ENCODE data around the gene LHX5.

LHX5 gene

DNA sequence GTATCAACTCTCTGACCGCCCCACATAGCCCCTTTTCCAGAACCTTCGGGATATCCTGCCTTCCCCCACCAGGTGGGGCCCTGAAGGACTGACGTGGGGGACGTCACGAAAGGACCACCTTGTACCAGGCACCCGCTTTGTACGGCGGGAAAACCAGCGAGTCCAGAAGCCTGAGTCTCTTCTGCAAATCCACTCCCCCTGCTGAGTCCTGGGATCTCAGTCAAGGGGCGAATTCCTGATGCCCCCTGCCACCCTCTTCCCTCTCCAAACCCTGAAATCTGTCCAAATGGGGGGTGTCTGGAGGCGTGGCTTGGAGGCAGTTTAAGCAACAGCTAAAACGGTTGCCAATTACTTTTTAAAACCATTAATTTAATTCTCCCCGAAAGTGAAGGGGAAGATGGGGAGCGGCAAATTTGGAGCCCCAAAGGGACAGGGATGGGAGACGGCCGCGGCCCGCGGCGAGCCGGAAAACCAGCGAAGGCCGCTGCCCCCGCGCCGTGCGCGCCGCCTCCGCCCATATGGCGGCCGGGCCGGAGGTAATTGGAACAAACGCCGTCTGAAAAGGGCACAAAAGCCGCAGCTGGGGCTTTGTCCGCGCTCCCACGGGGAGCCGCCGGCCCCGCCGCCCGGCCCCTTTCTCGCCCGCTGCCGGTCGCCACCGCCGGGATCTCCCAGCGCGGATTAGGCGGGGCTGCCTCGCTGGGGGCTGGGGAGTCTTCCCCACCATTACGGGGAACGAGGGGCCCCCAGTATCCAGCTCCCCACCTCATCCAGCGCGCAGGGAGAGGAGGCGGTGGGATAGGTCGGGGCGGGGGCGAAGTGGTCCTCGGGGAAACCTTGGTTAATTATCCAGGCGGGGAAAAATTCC is 6.6 kb downstream of the LHX5 start:
- DNase-seq: peak; percentile 48

DNA sequence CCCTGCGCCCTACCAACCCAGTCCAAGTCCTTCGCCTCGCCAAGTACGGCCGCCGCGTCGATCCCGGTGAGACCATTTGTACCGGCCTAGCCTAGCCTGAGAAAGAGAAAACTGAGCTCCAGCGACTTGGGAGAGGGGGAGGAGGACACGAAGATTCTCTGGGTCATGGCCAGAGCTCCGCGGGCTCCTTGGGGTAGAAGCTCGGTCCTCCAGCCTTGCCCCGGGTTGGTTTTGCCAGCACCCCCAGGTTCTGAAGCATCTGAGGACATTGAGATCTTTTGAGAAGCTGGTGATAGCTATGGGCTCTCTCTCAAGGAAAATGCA is 7.3 kb downstream of the LHX5 start:
- DNase-seq: no peak

DNA sequence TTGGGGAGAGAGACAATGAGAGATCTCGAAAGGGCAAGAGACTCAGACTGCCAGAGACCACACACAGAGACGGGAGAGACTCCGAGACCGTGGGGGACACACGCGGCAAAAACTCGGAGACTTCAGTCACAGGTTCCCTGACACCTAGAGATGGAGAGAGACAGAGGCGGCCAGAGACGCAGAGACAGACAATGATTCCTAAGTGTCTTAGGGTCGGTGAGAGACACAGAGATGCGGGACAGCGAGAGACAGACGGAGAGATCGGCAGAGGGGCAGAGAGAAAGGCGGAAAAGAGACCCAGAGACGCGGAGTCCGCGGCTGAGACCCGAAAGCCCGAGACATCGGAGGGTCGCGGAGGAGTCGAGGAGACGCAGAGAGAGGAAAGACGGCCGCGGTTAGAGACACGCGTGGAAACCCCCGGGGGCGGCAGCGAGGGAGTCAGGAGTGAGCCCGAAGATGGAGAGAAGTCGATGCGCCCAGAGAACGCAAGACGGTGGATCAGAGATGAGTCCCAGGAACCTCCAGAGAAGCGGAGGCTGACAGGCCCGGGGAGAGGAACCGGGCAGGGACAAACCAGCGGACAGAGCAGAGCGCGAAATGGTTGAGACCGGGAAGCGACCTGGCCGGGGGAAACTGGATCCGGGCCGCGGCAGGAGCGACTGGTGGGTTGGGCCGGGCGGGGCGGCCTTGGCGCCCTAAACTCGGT is 7.8 kb downstream of the LHX5 start:
- DNase-seq: no peak

DNA sequence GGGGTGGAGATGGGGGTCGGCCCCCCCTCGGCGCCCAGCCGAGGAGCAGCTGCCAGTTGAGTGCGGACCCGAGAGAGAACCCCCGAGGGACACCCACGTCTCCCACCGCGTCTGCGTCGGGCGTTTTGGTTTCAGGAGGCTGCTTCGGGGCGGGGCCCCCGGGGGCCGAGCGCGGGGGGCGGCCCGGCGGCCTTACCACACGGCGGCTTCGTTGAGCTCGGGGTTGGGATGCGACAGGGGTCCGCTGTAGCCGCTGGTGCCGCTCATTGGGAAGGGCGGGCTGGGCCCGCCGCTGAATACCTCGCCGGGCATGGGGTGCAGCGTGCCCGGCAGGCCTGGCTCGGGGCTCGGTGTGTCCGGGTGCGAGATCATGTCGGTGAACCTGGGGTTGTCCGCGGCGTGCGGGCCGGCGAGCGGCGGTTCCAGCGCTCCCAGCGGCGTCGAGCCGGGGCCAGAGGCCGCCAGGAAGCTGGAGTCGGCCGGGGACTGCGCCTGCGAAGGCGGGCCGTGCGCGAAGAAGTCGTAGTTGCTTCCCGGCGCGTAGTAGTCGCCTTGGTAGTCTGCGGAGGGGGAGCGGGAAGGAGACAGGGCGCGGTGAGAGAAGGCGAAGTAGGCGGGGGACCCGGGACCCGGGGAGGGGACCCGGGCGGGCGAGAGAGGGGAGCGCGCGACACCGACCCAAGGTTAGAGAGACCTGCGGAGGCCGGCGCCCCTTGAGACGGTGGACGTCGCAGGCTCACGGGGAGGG is 8.5 kb downstream of the LHX5 start:
- no peak for DNase-seq

DNA sequence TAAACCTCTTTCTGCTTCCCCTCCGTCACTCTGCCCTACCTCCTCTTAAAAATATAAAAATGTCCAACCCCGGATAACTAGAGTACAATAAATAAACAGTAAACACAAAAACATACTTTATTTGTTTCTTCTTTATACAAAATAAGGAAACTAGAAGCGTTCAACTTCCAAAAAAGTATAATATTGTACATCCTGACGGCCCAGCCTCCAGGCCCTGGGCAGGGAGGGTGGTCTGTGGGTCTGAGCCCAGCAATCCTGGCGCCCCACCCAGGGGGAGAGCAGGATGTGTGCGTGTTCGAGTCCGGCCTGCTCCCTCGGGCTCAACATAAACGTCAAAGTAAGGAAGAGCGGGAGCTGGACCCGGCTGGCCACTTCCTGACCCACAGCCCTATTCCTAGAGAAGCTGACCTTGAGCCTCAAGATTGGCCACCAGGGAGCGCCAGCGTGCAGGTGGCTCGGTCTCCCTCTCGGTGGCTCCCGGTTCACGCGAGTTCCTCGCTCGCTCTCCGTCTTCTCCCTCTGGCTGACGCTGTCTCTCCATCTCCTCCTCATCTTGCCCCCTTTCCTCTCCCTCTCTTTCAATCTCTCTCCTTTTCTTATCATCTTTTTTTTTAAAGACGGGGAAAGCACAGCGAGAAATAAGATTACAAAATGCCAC is 9.4 kb downstream of the LHX5 start:
- peak; percentile 79 for DNase-seq

DNA sequence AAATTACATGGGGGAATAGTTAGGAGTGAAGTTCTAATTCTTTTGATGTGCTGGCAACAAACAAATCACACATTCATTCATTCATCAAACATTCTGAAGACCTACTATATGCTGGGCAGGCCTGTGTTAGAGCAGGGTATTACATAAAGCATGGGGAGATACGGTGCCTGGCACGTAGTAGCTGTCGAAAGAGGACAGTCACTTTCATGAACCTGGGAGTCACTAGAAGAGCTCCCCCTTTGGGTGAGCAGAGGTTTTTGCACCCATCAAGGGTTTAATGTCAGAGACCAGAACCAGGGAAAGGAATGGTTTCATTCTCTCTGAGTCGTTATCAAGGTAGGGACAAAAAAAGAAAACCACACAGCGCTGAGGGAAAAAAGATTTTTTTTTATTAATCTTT is 10.0 kb downstream of the LHX5 start:
- DNase-seq: peak; percentile 61

DNA sequence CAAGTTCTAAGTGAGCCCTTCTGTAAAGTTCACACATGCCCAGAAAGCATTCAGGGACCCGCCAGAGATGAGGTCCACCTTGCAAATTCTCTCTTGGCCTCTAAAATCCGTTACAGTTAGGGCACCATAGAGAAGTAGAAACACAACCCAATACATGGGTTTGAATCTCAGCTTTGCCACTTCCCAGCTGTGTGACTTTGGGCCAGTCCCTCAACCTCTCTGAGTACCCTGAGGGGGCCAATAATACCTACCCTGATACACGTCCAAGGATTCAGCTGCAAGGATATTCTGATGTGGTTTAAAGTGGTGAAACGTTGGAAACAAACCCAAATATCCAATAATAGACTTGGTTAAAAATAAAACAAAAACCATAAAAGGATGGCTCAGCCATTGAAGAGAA is 11.7 kb downstream of the LHX5 start:
- no peak for DNase-seq

DNA sequence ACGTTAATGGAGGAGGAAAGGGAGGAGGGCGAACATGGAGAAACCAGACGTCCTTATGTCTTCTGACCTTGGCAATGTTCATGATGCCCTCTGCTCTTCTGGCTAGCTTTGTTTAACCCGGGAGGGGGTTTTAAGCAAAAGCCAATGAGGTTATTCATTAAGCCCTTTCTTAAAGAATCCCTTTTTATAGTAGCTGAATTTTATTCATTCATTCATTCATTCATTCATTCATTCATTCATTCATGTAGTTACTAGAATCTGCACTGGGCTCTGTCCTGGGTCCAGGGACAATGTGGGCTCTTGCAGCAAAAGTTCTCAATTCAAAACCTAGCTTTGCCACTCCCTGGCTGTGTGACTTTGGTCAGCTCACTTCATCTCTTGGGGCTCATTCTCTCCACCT is 14.0 kb downstream of the LHX5 start:
- no peak for DNase-seq

DNA sequence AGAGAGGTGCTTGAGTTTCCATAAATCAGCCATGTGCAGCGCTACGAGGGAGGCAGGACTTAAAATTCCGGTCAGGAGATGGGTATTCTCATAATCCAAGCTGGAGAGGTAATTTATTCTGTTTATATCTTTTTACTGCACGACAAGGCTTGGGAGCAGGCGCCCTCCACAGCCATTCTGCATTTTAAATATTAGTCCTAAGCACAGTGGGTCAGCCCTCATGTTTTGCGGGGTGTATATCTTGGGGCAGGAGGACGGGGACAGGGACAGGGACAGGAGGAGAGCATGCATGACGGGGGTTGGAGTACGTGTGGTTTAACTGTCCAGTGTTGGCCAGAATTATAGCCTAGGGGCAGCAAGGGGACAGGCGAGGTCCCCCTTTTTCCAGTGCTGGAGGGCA is 14.5 kb downstream of the LHX5 start:
- DNase-seq: no peak

DNA sequence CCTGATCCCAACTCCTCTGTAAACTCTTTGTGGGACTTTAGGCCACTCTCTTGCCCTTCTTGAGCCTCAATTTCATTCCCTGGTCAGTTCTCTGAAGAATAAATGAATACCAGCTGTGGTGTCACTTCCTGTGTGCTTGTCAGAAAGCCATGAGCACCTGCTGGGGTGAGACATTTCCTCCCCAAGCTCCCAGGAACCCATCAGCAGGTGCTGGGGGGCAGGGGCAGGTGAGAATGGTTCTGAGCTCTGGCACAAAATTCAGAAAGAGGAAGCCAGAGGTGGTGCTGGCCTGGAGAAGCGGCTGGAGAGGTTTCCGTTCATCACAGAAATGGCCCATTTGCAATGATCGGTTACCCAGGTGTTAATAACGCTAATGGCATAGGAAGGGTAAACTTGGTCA is 14.9 kb downstream of the LHX5 start:
- DNase-seq: peak; percentile 93

DNA sequence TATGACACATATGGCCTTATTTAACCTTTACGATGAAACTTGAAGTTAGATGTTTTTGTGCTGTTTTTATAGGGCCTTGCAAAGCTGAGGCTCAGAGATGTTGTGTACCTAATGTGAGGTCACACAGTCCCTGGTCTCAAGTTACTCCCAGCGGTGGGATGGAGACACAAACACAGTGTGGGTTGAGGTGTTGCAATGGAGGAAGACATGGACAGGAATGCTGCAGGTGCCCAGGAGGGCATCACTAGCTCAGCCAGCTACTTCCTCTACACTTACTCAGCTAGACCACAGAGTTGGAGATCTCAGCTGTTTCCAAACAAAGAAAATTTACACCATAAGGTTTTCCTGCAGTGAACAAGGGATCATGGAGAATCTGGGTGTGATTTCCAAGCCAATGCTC is 15.5 kb downstream of the LHX5 start:
- DNase-seq: peak; percentile 65

DNA sequence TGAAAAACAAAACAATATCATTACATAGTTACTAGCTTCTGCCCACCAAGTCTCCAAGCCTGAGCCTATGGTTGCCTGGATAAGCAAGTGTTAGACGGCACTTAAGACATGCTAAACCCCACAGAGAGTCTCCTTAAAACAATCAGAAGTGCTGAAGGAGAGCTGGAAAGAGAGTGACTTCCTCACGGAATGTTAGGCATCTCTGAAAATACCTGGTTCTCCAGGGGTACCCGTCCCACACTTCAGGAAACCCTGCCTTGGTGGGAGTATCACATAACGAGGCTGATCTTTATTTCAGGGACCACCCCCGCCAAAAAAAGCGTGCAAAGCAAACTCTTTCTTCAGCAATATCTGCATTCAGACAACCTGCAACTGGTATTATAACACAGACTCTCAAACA is 18.3 kb downstream of the LHX5 start:
- DNase-seq: no peak

DNA sequence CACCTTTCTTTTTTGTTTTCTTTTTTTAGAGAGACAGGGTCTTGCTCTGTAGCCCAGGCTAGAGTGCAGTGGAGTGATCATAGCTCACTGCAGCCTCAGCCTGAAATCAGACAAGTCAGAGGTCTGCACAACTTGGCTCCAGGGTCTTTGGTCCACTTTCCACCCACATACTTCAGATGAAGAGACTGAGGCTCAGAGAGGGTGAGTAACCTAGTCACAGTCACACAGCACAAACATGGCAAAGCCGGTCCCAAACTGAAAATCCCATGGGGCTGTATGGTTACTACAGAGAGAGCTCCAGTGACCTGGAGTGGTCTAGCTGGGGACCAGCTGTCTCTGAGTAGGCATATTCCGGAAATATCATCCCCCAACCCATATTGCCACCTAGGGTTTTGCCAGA is 19.2 kb downstream of the LHX5 start:
- no peak for DNase-seq

DNA sequence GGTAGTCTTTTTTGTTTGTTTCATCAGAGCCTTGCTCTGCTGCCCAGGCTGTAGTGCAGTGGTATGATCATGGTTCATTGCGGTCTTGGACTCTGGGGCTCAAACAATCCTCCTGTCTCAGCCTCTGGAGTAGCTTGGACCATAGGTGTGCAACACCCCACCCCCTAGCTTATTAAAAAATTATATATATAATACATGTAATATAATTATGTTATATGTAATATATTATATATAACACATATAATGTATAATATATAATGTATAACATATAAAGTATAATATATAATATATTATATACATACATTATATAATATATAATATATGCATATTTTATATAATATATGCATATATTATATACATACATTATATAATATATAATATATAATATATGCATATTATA is 21.8 kb downstream of the LHX5 start:
- no peak for DNase-seq

DNA sequence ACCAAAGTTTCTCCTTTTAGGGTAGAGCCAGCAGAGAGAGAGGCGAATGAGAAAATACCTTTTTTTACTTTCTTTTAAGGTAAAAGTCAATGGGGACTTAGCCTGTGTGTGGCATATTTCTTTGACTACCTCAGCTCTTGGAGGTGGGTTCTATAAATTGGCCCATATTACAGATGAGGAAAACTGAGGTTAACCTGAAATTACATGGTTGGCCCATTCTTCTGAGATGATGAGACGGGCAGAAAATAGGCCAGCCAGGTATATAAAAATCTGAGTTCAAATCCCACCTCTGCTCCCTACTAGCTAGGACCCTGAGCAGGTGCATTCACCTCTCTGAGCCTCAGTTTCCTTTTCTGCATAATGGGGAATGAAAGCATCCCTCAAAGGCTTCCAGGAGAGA is 22.4 kb downstream of the LHX5 start:
- DNase-seq: no peak

DNA sequence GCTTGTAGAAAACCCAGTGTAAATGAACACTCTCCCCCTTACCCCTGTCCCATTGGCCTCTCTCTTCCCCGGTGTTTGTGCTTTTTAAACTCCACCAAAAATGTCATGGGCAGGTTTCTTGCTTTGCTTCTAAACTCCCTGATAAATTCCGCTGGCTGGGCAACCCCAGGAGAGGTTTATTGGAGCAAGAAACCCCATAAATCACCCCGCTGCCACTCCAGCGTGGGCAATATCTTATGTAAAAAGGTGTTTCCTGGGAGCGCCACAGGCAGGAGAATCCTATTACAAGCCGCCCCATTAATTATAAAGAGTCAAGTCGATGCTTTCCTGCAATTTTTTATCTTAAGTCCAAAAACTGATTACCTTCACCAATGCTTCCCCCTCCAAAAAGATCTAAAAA is 22.8 kb downstream of the LHX5 start:
- DNase-seq: no peak

DNA sequence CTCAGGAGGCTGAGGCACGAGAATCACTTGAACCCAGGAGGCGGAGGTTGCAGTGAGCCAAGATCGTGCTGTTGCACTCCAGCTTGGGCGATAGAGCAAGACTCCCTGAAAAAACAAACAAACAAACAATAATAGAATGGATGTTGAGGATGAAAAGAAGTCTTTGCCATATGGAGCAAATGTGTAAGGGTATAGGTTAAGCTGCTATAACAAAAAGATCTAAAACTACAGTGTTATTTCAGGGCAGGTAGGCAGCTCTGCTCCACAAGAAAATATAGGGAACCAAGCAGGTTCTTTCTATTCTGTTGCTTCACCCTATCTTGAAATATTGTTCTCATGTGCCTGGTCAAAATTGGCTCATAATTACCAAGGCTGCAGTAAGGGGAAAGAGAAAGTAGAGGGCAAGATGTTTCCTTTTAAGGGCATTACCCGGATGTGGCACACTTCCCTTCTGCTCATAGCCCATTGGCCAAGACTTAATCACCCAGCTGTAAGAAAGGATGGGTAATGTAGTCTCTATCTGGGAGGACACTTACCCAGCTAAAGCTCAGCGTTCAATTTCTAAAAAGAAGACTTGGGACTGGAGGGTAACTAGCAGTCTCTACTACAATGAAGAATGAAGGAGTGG is 26.0 kb downstream of the LHX5 start:
- peak; percentile 67 for DNase-seq

DNA sequence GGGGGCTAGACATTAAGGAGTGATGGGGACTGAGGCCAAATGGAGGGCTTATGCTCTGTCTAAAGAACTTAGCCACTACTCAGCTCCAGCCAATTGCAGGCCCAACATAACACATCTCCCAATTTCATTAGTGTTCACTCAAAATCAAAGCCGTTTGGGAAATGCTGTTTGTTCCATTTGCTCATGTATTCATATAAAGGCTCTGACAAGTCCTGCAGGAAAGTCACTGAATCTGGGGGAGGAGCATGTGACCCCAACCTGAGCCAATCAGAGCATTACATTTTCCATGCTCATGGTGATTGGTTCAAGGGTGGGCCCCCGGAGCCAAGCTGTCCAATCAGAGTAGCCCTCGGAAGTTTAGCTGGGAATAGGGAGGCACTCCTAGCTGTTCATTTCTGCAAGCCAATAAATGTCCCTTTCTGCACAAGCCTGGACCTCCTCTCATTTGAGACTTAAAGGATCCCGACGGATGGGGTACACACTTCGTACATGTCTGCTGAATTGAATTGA is 28.6 kb downstream of the LHX5 start:
- no peak for DNase-seq

DNA sequence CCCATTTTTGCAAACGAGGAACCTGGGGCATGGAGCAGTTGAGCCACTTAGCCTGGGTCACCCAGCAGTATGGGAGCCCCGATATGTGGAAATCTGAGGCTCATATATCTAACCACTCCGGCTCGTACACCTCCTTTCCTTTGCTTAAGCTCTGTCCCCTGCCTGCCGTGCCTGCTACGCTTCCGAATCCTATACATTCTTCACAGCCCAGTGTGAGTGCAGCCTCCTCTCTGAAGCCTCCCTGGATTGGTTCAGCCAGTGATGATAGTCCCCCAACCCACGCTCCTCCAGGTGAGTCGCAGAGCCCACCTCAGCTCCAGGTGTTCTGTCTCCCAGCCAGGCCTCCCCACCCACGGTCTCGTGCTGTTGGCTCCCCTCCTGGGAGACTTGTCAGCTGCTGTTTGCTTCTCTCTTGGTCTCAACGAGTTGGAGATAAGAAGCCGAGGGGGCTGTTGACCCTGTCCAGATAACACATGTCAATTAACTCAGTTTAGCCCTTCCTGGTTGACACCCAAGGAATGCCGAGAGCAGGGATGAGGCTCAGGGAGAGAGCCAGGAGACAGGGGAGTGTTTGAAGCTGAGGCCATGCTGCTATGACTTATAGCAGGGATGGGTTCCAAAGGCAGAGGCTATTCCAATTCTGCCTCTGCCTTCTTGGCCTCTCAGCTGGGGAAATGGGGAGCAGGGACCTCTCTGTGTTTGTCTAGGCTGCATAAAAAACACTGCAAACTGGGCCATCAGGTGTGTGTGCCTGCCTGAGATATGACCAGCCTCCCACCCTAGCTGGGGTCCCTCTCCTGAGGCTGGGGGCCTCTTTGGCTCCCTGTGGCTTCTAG is 30.5 kb downstream of the LHX5 start:
- DNase-seq: no peak

DNA sequence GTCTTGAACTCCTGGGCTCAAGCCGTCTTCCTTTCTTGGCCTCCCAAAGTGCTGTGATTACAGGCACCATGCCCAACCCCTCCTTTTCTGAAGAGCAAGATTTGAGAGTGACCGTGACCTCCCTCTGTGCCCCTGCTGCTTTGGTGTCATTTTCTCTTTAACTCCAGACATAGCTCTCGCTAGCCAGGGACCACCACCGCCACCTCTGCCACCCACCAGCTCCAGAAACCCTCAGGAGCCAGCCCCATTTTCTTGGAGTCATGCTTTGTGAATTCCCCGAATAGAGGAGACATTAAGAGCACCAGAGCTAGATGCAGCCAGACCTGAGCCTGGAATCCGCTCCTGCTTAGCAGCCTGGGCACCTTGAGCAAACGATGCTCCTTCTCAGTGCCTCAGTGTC is 31.3 kb downstream of the LHX5 start:
- no peak for DNase-seq

DNA sequence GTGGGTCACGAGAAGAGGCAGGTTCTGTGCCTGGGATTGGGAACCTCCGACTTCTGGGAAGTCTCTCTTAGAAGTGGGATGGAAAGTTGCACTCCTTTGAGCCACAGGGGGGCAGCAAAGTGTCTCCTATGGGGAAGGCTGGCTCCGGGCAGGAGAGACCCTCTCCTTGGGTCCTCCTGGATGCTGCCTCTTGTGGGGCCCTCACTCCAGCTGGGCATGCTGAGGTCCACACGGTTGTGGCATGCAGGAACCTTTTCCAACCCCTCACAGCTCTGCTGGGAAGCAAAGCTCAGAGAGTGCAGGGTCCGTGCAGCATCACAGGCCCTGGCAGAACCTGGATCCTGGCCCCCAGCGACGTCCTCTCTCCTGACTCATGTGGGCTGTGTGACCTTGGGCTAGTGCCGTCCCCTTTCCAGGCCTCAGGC is 32.1 kb downstream of the LHX5 start:
- peak; percentile 40 for DNase-seq

DNA sequence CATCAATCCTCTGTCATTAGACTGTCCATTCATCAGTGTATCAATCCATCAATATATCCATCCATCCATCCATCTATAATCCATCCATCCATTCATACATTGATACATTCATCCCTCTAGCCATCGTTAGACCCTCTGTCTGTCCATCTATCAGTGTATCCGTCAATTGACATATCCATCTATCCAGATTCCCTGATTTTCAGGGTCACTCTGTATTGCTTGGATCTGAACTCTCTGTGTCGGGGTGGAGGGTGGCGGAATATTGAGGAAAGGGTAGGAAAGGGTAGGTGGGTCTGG is 32.4 kb downstream of the LHX5 start:
- DNase-seq: no peak

Data from RPMI8226 (cell line).